G401 (cell line): Measurements from ENCODE around the gene LRCH3. TPM values are rescaled to one million over a fixed set of nuclear protein-coding genes. Genes with fewer than 3 reads are reported as not detected.

Experiments used
- DNase-seq: peaks from one replicate; pipeline ENCODE4 v3.0.0-alpha.2; 2015; ENCODE audit warnings: low spot score
- in situ Hi-C: cut with HindIII; loops from 2 replicates; pipeline ENCODE4 v1.10.0; 2016; ENCODE audit warnings: low sequenced_read_pairs, mixed read lengths
- total RNA-seq: library from RNA; depleted of rRNA; stranded (reverse); fragments of >200 nt; shearing (Covaris generic); gene quantifications from 2 replicates; pipeline ENCODE4 v1.2.3, GENCODE V29; 2014; rRNA removed

Gene LRCH3
- total RNA-seq, result 24.6 and 27.0 TPM in 2 replicates

DNA sequence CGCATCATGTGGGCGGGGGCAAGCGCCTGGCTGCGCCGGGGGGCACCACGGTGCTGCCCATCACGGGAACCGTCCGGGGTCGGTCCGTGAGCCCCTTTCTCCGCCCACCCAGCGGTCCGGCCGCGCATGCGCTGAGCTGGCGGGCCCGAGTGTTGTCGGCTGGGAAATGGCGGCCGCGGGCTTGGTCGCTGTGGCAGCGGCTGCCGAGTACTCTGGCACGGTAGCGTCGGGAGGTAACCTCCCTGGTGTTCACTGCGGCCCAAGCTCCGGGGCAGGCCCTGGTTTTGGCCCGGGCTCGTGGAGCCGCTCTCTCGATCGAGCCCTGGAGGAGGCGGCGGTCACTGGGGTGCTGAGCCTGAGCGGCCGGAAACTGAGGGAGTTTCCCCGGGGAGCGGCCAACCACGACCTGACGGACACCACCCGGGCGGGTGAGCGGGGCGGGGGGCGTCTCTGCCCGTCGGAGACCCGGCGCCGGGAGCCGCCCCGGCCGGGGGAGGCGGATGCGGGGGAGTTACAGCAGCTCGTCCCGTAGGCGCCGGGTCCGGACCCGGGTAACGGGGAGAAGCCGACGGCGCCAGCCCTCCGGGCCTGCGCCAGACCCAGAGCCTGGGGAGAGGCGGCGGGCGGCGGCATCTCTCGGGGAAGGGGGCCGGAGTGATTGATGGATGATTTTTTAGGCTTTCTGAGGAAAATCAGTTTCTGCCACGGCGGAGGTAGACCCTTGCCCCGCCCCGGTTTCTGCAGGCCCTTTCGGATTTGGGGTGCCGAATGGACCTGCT is at the start of gene LRCH3:
TSS of gene LRCH3 (plus strand) at position 142 of the 779 bp plus-strand sequence. CDS start at position 167, 25 bp downstream.
- peak; percentile 75 for DNase-seq
- in situ Hi-C loops, result no loop called here

DNA sequence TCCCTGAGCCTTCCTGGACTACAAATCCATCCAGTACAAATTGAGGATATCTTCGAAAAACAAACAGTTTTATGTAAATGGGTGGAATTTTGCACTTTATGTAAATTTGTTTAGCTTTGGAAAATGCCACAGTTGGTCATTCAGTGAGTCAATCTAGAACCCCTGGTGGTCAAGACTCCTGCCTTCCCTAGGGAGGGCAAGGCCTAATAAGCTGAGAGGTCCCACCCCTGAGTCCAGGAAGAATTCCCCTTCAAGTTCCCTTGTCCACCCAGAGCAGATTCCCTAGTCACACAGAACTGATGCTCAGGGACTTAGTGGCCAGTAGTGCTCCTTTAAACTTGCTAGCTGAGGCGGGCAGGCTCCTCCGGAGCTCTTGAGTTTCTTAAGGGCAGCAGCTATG is 48.3 kb upstream of the LRCH3 start:
- in situ Hi-C loops, result no loop called here
- DNase-seq, result no peak

DNA sequence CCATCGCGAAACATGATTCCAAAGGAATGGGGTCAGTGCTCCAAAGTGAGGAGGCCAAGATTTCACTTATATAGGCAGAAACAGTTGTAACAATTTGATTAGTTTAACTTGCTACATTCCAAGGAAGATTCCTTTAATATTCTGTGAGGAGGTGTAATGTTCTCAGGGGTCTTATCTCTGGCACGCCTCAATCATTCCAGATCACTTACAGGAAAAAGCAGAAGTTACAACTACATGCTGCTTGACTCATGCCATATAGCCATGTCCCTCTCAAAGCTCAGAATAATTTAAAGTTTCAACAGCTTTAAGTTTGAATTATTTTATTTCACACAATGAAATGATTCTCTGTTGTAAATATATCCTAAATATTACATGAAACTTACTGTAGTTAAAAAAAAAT is 44.8 kb upstream of the LRCH3 start:
- in situ Hi-C loops, result no loop called here
- DNase-seq, result no peak

DNA sequence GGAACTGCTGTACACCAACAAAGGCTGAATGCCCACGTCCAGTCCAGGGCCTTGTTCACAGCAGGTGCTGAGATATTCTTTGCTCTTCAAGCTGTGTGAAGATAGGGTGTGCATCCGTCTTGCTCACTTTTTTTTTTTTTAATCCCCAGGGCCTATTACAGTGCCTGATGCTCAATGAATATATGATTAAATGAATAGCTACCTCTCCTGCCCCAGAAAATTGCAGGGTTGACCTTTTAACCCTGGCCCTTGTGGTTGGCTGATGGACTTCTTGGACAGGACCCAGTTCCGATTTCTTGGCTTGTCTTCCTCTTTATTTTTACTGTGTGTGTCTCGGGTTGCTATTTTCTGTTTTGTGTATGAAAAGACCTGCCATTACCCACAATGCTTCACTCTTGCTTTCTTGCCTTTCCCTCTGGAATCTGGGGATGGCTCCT is 44.2 kb upstream of the LRCH3 start:
- peak; percentile 32 for DNase-seq
- in situ Hi-C loops, result no loop called here

DNA sequence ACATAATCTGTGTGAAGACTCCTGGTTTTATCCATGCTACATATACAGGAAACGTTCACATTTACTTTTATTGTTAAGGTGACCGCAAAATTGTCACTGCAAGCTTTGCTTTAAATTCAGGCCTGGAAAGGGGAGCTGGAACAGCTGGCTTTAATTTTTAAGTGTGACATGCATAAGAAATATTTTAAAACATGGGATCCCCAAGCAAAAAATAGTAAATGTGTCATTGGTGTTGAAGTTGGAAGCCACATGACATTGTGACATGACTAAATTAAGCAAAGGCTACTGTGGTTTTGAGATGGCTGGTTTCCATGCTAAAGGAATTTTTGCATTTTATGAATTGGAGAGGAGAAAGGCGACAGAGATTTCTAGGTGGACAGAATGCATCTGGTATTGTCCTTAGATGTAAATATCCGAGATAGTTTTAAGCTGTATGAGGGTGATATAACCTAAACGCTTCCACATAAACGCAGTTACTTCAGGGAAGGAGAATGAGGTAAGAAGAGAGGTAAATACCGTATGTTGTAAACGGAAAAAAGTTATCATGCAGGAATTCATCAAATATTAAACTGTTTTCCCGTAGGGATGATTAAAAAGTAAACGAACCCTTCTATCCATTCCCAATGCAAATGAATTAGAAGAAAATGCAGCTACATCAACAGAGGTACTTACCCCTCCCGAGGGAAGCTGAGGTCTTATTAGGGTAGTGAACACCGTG is 42.3 kb upstream of the LRCH3 start:
- peak; percentile 69 for DNase-seq
- in situ Hi-C loops, result no loop called here

DNA sequence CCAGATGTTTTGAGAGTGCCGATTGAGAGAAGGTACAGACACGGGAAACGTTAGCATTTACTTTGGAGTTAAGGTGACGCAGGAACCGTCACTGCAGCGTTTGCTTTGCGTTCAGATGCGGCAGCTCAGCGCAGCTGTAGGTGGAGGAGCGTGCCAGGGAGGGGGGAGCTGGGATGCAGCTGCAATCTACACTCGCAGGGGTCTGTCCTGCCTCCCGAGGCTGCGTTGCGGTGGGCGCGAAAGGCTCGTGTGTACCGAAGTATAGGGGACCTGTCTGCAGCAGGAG is 41.8 kb upstream of the LRCH3 start:
- no peak for DNase-seq
- in situ Hi-C loops, result no loop called here

DNA sequence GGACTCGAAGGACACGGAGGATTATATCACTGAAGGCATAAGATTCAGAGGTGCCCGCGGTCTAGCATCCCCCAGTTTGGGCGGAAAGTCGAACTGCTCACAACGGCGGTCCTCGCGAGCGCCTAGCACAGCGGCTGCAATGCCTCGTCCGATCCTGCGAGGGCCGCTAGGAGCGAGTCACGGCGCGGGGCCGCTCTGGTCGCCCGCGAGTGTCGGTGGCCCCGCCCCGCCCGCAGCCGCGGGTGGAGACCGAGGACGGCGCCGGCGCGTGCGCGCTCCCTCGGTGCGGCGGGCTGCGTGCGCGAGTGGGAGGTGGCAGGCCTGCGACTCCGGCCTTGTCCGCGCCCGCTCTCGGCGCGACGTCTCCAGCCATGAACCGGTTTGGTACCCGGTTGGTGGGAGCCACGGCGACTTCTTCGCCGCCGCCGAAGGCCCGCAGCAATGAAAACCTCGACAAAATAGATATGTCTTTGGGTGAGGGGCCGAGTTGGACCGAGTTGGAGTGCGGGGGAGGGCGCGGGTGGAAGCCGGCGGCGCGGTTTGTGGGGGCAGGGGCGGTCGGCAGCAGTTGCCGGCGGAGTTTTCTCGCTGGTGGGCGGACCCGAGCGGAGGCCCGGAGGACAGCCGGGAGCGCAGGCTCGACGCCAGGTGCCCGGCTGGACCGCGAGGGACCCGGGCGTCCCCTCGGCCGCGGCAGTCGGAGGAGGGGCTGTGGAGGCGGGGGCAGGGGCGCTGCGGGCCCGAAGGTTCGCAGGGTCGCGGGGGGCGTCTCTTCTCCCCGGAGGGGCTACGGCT is 41.3 kb upstream of the LRCH3 start, which contains the start of gene FYTTD1:
TSS of gene FYTTD1 (plus strand) at position 283 of the 795 bp plus-strand sequence. CDS start at position 372, 89 bp downstream.
- in situ Hi-C loops, result no loop called here
- DNase-seq, result peak; percentile 91

DNA sequence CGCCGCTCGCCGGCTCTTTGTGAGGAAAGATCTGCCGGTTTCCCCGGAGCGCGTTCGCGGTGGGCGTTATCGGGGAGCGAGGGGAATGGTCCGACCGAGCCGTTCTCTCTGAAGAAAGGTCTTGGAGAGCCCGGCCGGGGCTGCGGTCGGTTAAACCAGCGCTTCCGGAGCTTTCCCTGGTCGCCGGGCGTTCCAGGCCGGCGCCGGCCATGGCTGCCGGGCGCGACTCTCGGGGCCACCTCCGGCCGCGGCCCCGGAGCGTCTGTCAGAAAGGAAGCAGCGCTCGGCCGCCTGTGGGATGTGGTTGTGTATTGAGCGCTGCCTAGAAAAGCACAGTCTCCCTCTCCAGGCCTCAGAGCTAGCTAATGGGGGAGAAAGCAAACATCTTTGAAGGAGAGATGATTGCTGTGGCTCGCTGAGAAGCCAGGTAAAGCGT is 40.6 kb upstream of the LRCH3 start:
- peak; percentile 70 for DNase-seq
- in situ Hi-C loops, result no loop called here

DNA sequence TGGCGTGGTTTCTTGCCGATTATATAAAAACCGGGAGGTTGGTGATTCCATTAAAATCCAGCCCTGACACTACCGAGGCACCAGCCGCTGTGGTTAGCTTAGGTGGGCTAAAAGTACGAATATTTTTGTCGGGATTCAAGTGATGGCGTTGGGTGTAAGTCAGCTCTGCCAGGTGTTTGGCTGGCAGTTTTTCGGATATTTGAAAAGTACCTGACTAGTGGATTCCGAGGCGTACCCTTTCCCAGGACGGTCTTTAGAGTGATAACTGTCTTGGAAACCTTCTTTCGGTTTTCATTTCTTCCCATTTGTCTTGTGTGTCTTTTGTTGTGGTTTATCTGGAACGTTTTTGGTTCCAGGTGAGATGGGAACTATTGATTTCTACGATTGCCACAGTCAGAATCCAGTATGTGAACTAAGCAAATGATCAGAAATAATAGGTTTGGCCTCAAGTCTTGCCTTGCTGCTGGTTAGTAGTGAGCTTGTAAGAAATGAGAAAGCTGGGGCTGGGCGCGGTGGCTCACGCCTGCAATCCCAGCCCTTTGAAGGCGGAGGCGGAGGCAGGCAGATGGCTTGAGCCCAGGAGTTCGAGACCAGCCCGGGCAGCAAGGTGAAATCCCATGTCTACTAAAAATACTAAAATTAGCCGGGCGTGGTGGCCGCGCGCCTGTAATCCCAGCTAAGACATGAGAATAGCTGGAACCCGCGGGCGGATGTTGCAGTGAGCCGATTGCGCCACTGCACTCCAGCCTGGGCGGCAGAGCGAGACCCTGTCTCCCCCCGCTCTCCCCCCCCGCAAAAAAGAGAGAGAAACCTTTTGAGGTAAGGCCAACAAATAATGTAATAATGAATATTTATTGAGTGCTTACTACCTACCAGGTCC is 40.0 kb upstream of the LRCH3 start:
- in situ Hi-C loops, result no loop called here

DNA sequence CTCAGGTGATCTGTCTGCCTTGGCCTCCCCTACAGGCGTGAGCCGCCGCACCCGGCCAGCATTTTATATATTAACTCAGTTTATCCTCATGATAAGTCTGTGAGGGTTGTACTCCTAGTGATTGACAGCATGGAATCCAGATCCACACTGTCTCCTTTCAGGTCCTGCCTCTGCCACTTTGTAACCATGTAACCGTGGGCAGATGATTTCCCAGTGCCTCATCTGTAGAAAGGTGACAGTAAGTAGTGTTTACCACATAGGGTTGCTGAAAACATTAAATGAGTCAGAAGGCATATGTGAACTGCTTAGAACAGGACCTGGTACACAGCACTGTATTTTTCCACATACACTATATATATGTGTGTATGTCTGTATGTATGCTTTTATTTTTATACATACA is 38.9 kb upstream of the LRCH3 start:
- DNase-seq, result no peak
- in situ Hi-C loops, result no loop called here

More for the DNA sequence above, 40.0 kb upstream of the LRCH3 start:
- DNase-seq, result peak; percentile 52

DNA sequence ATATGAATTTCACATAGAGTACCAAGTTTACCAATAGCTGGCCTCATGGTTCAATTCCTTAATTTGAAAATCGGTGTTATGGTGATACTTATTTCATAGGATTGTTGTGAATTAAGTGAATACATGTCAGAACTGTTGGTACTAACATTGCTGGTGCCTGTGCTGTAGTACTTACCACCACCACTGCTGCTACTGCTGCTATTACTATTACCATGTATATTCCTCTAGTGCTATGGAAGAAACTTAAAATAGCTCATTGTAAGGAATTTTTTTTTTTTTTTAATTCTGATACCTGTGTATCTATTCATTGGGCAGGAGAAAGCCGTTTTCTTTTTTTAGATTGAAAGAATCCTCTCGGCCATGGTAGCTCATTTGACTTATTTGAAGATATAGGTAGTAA is 37.8 kb upstream of the LRCH3 start:
- in situ Hi-C loops, result no loop called here
- DNase-seq, result no peak

DNA sequence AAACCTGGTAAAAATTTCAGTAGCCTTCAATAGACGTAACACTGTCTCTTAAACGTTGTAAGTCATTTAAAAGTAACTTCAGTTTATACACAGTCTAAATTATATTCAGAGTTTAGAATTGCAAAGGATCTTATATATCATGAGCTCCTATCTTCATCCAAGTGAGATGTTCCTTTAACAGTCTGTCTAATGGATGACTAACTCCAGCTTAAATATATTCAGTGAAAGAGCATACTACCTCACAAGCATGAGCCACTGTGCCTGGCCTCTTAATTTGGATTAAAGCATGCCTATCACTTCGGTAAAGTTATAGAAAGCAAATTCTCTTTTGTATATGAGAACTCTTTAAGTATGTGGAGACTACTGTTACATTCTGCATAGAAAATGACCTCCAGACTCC is 34.4 kb upstream of the LRCH3 start:
- DNase-seq, result no peak
- in situ Hi-C loops, result no loop called here

DNA sequence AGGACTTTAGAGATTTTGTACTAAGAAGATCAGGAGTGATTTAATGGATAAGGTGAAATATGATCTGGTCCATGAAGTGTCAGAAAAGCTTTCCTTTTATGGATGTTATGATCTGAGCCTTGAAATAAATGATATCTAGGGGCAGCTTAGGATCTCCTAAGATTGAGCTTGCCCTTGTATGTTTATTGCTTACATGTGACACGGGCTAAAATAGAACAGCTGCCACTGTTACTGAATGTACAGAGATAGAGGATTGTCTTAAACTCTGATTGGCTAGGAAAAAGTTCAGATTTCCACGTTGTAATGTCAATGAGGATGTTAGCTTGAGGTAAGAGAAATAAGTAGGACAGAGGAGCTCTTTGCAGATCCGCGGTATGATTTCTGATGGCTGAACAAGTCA is 32.5 kb upstream of the LRCH3 start:
- in situ Hi-C loops, result no loop called here
- DNase-seq, result no peak

DNA sequence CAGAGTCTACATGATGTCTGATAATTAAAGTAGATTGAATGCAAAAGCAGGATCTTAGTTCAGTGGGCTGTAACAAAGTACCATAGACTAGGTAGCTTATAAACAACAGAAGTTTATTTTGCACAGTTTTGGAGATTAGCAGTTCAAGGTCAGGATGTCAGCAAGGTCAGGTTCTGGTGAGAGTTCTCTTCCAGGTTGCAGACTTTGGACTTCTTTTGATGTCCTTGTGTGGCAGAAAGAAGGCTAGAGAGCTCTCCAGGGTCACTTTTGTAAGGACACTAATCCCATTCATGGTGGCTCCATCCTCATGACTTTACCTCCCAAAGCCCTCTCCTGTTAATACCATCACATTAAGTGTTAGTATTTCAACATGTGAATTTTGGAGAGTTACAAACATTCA is 29.3 kb upstream of the LRCH3 start:
- in situ Hi-C loops, result no loop called here
- DNase-seq, result no peak

DNA sequence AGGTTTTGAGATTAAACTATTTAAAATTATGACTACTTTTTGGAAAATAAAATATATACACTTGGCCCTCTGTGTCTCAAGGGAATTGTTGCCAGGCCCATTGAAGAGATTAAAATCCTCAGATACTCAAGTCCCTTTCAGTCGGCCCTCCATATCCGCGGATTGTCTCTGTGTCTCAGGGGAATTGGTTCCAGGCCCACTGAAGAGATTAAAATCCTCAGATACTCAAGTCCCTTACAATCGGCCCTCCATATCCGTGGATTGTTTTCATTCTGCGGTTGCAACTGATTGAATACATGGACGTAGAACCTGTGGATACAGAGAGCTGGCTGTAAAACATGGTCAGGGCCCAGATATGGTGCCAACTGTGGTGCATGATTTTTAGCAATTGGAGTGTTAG is 15.7 kb upstream of the LRCH3 start:
- DNase-seq, result no peak
- in situ Hi-C loops, result no loop called here

DNA sequence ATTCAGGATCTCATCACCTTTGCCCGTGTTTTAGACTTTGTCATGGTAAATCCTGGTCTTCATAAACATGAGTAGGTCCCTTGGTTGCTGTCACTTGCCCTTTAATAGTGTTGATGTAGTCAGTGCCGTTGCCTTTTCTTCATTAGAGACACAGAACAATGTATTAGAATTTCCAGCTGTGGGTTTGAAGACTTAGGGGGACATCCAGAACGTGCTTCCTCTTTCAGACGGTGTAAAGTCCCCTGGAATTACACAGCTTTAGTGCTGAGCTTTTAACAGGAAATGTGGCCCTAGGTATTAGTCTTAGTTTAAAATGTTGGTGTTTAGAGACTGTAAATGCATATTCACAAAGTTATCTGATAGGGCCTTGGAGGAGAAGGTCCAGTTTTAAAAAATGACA is 8.8 kb upstream of the LRCH3 start:
- in situ Hi-C loops, result no loop called here
- DNase-seq, result no peak

DNA sequence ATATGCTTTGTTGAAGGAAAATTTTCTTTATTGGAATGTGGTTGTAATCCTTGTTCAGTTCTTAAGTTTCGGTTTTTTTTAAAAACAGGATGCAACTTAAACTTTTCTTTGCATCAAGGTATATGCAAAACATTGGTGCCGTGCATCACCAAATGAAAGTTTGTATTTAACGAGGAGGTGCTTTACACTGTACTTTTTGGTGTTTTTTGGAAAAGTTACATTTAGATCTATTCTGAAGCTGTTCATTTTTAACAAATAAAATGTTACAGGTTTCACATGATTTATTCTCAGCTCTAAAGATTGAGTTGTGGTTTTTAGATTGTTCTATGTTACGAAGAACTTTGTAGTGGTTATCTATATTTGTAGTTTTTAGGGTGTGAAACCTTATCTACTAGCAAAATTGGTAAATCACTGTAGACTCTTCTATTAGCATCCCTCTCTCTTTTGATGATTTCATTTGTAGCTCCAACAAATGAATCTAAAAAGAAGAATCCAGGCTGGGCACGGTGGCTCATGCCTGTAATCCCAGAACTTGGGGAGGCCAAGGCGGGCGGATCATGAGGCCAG is 7.0 kb upstream of the LRCH3 start:
- DNase-seq, result no peak
- in situ Hi-C loops, result no loop called here

DNA sequence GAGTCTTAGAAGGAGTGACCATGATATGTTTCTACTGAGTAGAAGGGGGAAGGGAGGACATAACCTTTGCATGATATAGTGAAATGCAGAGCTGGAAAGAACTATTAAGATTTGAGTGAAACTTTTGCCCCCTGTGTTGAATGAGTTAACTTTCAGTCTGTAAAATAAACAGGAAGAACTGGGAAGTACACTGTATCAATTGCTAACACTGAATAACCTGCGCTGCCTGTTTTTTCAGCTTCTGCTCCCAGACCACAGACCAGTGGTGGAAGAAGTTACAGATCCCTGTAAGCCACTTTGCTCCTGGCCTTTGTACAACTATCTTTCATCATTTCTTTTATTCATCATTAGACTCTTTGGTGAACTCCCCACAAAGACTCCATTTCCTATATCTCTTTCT is 3.6 kb upstream of the LRCH3 start:
- in situ Hi-C loops, result no loop called here
- DNase-seq, result no peak

DNA sequence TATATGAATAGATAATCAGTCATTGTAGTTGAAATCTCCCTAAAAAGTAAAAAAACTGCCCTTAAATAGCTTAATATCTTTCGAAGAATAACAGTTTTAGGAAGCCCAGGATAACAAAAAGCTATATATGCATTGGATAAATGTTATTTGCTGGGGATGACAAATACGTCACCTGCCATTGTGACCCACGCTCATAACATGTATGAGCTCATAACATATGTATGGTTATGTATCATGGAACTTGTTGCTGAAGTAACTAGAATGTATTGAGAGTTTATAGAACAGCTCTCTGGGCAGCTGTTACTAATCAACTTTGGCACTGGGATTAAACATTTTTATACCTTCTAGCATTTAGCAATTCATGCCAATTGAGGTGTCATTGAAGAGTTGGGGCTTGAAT is 1.7 kb upstream of the LRCH3 start:
- in situ Hi-C loops, result no loop called here
- DNase-seq, result no peak
